Large intestine (tissue), 3 donors: ENCODE data around the gene MYCN. TPM values are rescaled to one million over a fixed set of nuclear protein-coding genes. Genes with fewer than 3 reads are reported as not detected.
"Not testable (repeated sequence)": the region's sequence is repeated elsewhere in the genome, so short reads cannot be mapped to it uniquely, and the experiment has no call there.

Experiments used
- DNase-seq, 2 donors: peaks; one replicate each; pipeline versions ENCODE4 v3.0.0 to v3.0.0-alpha.2; 2013
- H3K27ac ChIP-seq: one replicate; pipeline ENCODE4 v1.5.1; 2013; ENCODE audit warnings: low read length
- H3K27me3 ChIP-seq: 2 replicates; pipeline ENCODE4 v1.6.1; 2013; ENCODE audit warnings: low read length; ENCODE audit not compliant: control insufficient read depth, insufficient read depth
- H3K36me3 ChIP-seq: 2 replicates; pipeline ENCODE4 v1.6.1; 2013; ENCODE audit warnings: low read length; ENCODE audit not compliant: control insufficient read depth, insufficient read depth
- H3K4me1 ChIP-seq: one replicate; pipeline ENCODE4 v1.6.1; 2013; ENCODE audit warnings: low read length; ENCODE audit not compliant: control insufficient read depth, insufficient read depth
- H3K4me3 ChIP-seq: one replicate; pipeline ENCODE4 v1.5.1; 2013; ENCODE audit warnings: low read length
- H3K9me3 ChIP-seq: one replicate; pipeline ENCODE4 v1.6.1; 2013; ENCODE audit warnings: mild to moderate bottlenecking, low read depth, low read length, moderate library complexity; ENCODE audit not compliant: control insufficient read depth
- WGBS: methylation state at CpG from one replicate; pipeline ENCODE4 v1.1.5; 2013; ENCODE audit warnings: low lambda C conversion rate; ENCODE audit not compliant: insufficient coverage; 5-methylcytosine and 5-hydroxymethylcytosine counted together
- polyA plus RNA-seq: library from polyadenylated mRNA; unstranded; fragments of 120-200 nt; gene quantifications from one replicate; pipeline ENCODE4 v1.2.1, GENCODE V29; 2013

The MYCN gene
- polyA plus RNA-seq, 1 donor = 17.9 TPM

DNA sequence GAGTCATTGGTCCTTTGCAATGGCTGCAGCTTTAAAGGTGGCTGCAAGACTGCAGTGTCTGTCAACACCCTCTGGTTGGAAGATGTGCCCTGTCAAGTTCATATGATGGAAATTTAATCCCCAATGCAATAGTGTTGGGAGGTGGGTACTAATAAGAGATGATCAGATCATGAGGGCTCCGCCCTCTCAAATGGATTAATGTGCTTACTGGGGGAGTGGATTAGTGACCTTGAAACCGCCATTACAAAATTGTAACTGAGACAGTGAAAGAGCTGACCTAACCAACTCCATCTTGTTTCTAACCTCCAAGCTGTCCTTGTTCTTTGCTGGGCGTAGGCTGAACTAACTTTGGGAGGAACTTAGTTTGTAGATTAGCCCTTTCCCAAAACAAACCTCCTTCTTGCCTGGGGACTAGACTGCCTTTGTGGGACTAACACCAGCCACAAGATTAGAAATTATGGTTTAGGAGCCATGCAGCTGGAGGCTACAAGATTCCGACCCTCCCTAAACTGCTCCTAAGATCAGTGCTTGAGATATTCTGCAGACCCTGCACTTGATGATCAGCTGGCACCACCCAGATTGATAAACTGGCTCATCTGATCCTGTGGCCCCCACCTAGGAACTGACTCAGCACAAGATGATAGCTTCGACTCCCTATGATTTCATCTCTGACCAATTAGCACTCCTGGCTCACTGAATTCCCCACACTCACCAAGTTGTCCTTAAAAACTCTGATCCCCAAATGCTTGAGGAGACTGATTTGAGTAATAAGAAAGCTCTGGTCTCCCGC is 13.7 kb downstream of the MYCN start:
- WGBS = no CpG with 5 or more reads among the region's 6 CpGs
- no peaks in the 10 kb centered on the region for H3K9me3 ChIP-seq
- H3K4me1 ChIP-seq = no peaks in the 10 kb centered on the region
- H3K4me3 ChIP-seq = no peak overlapping the region
- DNase-seq = no peak
- no peaks in the 10 kb centered on the region for H3K27me3 ChIP-seq
- H3K27ac ChIP-seq = no peak overlapping the region
- H3K36me3 ChIP-seq = no peaks in the 10 kb centered on the region

DNA sequence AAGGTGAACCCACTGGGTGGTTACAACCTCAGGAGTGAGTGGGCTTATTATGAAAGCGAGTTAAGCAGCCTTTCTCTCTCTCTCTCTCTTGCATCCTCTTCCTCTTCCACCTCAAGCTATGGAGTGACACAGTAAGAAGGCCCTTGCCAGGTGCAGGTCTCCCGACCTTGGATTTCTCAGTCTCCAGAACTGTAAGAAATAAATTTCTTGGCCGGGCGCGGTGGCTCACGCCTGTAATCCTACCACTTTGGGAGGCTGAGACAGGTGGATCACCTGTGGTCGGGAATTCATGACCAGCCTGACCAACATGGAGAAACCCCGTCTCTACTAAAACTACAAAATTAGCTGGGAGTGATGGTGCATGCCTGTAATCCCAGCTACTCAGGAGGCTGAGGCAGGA is 14.4 kb downstream of the MYCN start:
- no peaks in the 10 kb centered on the region for H3K36me3 ChIP-seq
- H3K27ac ChIP-seq = no peak overlapping the region

DNA sequence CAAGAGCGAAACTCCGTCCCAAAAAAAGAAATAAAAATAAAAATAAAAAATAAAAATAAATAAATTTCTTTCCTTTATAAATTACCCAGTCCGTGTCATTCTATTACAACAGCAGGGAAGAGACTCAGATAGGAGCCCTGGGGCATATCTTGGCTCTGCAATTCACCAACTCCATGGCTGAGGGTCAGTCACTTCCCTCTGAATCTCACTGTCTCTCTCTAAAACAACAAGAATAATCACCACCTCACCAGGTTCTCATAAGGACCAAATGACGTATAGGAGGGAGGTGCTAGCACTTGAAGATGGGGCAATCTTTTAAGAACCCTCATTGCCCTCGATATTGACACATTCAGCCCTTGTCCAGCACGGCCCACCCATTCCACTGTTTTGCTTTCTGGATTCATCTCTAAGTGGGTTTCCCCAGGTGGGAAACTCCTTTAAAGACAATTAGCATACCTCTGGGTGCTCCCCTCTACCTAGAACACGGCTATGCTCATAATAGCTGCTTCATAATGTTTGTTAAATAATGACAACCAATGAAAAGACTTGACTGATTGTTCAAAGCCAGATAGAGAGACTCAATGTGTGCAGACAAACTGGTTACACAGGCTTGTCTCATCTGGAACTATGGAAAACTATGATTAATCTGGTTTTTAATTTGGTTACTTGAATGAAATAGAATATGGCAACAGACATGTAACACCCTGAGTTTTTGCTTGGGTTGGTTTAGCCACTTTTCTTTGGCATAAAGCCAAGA is 15.1 kb downstream of the MYCN start:
- no peak overlapping the region for H3K27ac ChIP-seq

More for the DNA sequence above, 14.4 kb downstream of the MYCN start:
- no peaks in the 10 kb centered on the region for H3K27me3 ChIP-seq
- no peak for DNase-seq
- no peaks in the 10 kb centered on the region for H3K9me3 ChIP-seq
- WGBS = no CpG with 5 or more reads among the region's 8 CpGs
- H3K4me1 ChIP-seq = no peaks in the 10 kb centered on the region
- H3K4me3 ChIP-seq = no peak overlapping the region

DNA sequence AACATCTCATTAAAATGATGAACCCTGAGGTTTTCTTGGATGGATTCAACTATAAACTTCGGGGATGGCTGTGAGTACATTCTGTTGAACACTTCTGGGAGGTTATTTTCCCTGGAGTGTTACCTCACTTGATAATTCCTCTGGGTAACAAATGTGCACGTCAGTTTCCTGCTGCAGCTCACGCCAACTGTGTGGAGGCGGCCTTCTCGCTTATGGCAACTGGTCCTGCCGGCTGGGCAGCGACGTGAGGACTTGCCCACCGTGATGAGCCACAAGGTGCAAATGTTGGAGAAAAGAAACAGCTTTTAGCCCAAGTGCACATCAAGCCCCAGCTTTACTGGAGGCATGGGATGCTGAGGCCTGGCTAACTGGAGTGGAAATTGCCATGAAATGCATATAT is 15.9 kb downstream of the MYCN start:
- Histone ChIP-seq H3K4me3 (no peak overlapping the region), H3K36me3 (no peaks in the 10 kb centered on the region), H3K27me3 (no peaks in the 10 kb centered on the region), H3K4me1 (no peaks in the 10 kb centered on the region), H3K9me3 (no peaks in the 10 kb centered on the region), H3K27ac (no peak overlapping the region)
- no CpG with 5 or more reads among the region's 9 CpGs for WGBS
- no peak for DNase-seq

More for the DNA sequence above, 15.1 kb downstream of the MYCN start:
- no peak overlapping the region for H3K4me3 ChIP-seq
- H3K4me1 ChIP-seq = no peaks in the 10 kb centered on the region
- no peaks in the 10 kb centered on the region for H3K9me3 ChIP-seq
- WGBS = 100% methylated on average over 3 of the region's 7 CpGs
- no peaks in the 10 kb centered on the region for H3K27me3 ChIP-seq
- DNase-seq = no peak
- no peaks in the 10 kb centered on the region for H3K36me3 ChIP-seq

DNA sequence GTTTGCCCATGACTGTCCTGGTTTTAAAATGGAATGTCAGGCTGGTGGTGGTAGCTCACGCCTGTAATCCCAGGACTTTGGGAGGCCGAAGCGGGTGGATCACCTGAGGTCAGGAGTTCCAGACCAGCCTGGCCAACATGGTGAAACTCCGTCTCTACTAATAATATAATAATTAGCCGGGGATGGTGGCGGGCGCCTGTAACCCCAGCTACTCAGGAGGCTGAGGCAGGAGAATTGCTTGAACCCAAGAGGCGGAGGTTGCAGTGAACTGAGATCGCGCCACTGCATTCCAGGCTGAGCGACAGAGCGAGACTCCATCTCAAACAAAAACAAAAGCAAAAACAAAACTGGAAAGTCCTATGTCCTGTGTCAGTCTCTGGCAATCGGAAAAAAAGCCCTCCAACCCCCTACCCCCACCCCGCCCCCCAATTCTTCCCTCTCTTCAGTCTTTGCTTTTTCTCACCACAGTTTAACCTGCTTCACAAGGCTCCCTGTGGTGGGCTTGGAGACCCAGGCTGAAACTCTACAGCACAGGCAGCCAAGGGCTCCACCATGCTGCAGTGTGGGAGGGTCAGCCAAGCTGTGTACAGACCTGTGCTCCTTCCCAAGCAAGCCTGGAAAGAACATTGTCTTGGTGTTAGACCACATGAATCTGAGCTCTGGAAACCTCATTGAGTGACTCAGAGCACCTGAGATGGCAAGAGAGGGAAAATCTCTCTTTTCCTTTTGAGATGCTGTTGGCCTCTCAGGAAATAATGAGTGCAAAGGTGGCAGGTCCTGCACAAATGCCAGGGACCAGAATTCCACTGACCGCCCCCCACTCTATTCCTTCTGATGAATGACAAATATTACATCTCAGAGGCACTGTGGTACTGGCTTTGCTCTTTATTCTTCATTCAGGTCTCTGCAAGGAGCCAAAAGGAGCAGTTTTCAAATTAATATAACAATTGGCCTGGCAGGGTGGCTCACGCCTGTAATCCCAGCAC is 16.7 kb downstream of the MYCN start:
- H3K27ac ChIP-seq = no peak overlapping the region
- no peaks in the 10 kb centered on the region for H3K4me1 ChIP-seq
- no peak overlapping the region for H3K4me3 ChIP-seq
- no CpG with 5 or more reads among the region's 16 CpGs for WGBS
- H3K9me3 ChIP-seq = no peaks in the 10 kb centered on the region
- no peaks in the 10 kb centered on the region for H3K27me3 ChIP-seq
- no peaks in the 10 kb centered on the region for H3K36me3 ChIP-seq
- DNase-seq = no peak

DNA sequence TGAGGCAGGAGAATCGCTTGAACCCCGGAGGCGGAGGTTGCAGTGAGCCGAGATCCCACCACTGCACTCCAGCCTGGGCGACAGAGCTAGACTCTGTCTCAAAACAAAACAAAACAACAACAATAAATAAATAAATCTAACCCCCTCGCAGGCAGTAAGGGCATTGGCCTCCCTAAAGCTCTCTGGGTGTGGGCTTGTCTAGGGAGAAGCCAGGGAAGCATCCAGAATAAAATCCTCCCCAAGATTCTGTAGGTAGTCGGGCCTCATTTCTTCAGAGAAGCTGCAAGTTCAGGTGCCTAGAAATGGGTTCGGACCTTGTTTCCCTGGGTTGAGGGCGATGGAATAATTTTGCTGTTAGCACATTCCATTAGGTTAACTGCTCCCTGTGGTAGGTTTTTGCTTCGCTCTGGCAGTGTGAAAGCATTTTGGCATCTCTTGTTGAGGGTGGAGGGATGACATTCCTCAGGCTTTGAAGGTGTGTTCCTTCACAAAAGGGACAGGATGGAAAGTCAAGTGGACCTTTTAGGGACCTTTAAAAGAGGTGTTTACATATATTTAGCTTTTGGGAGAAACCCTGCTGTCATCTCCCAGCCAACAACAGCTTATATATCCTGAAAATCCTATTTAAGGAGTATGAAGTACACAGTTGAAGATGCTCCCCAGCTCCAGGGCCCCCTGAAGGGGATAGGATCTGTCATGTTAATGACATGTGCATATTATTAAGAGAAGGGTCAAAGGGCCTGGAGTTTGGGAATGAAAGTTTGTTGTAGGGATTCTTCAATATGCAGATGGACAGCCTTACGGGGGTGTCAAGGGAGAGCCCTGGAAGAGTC is 17.7 kb downstream of the MYCN start:
- H3K4me3 ChIP-seq = no peak overlapping the region
- no peak for DNase-seq
- H3K9me3 ChIP-seq = no peaks in the 10 kb centered on the region
- H3K27me3 ChIP-seq = no peaks in the 10 kb centered on the region
- H3K4me1 ChIP-seq = no peaks in the 10 kb centered on the region
- H3K27ac ChIP-seq = no peak overlapping the region
- no CpG with 5 or more reads among the region's 11 CpGs for WGBS
- H3K36me3 ChIP-seq = no peaks in the 10 kb centered on the region

DNA sequence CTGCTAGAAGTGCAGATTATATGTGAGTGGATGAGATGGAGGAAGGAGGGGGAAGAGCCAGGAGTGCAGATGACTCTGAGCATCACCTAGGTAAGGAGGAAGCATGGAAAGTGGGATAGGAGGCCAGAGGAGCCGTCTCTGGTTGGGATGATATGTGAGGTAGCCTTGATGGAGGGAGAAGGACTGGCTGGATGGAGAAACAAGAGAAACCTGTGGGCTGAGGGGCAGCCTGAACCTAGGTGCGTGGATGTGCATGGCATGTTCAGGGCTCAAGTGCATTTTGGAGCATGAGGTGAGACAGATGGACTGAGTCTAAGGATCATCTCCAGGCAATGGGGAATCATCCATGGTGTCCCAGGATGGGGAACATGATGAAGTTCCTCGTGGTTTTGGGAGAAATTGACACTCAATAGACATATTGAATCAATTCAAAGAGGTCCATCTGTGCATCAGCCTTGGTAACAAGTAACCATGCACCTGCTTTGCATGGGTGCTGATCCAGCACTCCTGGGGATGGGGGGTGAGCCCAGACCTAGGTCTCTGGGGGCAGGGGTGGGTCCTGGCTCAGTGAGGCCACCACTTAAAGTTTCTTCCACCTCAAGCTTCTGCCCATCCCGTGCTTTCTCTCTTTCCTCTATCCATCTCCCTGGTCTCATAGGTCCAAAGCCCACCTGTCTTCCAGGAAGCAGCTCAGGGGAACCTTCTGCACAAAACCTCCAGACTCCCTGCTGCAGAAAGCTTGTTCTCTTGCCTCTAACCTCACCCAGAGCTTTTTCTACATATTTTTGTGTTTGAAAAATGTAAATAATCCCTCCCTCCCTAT is 19.2 kb downstream of the MYCN start:
- Histone ChIP-seq H3K4me1 (no peaks in the 10 kb centered on the region), H3K4me3 (no peak overlapping the region), H3K36me3 (no peaks in the 10 kb centered on the region), H3K27me3 (no peaks in the 10 kb centered on the region), H3K27ac (no peak overlapping the region), H3K9me3 (no peaks in the 10 kb centered on the region)
- DNase-seq = no peak
- WGBS = 100% methylated on average over 1 of the region's 4 CpGs

DNA sequence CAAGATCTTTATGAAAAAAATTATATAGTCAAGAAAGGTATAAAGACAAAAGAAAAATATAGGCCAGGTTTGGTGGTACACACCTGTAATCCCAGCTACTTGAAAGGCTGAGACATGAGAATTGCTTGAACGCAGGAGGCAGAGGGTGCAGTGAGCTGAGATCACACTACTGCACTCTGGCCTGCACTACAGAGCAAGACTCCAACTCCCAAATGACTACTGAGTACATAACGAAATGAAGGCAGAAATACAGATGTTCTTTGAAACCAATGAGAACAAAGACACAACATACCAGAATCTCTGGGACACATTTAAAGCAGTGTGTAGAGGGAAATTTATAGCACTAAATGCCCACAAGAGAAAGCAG is 19.8 kb downstream of the MYCN start:
- not testable (repeated sequence) for H3K27me3 ChIP-seq, H3K36me3 ChIP-seq, H3K27ac ChIP-seq, H3K4me3 ChIP-seq, H3K9me3 ChIP-seq, H3K4me1 ChIP-seq, DNase-seq
- no CpG with 5 or more reads among the region's 2 CpGs for WGBS
